ENCODE measurements around the gene PCBP3.

Gene PCBP3

GRCh38 chr21:45788198-45788597, 144.7 kb downstream of the PCBP3 start:
- H3K36me3 ChIP-seq, result no peaks in the 10 kb centered on the region
- no peak overlapping the region for H3K27ac ChIP-seq
- no peaks in the 10 kb centered on the region for H3K27me3 ChIP-seq (ENCODE audit: insufficient read depth, low read depth, severe bottlenecking)
- H3K4me3 ChIP-seq (ENCODE audit: low read depth, low read length), result no peak overlapping the region
- no peaks in the 10 kb centered on the region for H3K9me3 ChIP-seq (ENCODE audit: severe bottlenecking)
- DNase-seq, result no peak
- no peak for TF ChIP-seq CTCF (IDR thresholded peaks at IDR 0.05; ENCODE audit: low read depth, low read length)

GRCh38 chr21:45788637-45789506, 145.3 kb downstream of the PCBP3 start:
- Histone ChIP-seq H3K27ac (no peak overlapping the region), H3K27me3 (ENCODE audit: insufficient read depth, low read depth, severe bottlenecking) (no peaks in the 10 kb centered on the region), H3K36me3 (no peaks in the 10 kb centered on the region), H3K4me3 (ENCODE audit: low read depth, low read length) (no peak overlapping the region), H3K9me3 (ENCODE audit: severe bottlenecking) (no peaks in the 10 kb centered on the region)
- no peak for DNase-seq
- no peak for TF ChIP-seq CTCF (IDR thresholded peaks at IDR 0.05; ENCODE audit: low read depth, low read length)

GRCh38 chr21:45790427-45790826, 146.9 kb downstream of the PCBP3 start:
- Histone ChIP-seq H3K9me3 (ENCODE audit: severe bottlenecking) (no peaks in the 10 kb centered on the region), H3K27ac (no peak overlapping the region), H3K36me3 (no peaks in the 10 kb centered on the region), H3K27me3 (ENCODE audit: insufficient read depth, low read depth, severe bottlenecking) (no peaks in the 10 kb centered on the region), H3K4me3 (ENCODE audit: low read depth, low read length) (no peak overlapping the region)
- no peak for TF ChIP-seq CTCF (IDR thresholded peaks at IDR 0.05; ENCODE audit: low read depth, low read length)
- DNase-seq, result no peak

GRCh38 chr21:45791562-45792418, 148.3 kb downstream of the PCBP3 start:
- no peaks in the 10 kb centered on the region for H3K9me3 ChIP-seq (ENCODE audit: severe bottlenecking)
- TF ChIP-seq CTCF (IDR thresholded peaks at IDR 0.05; ENCODE audit: low read depth, low read length), result no peak
- H3K27me3 ChIP-seq (ENCODE audit: insufficient read depth, low read depth, severe bottlenecking), result no peaks in the 10 kb centered on the region
- no peak for DNase-seq
- no peak overlapping the region for H3K27ac ChIP-seq
- H3K4me3 ChIP-seq (ENCODE audit: low read depth, low read length), result no peak overlapping the region
- H3K36me3 ChIP-seq, result no peaks in the 10 kb centered on the region

GRCh38 chr21:45792682-45793383, 149.3 kb downstream of the PCBP3 start:
- no peaks in the 10 kb centered on the region for H3K27me3 ChIP-seq (ENCODE audit: insufficient read depth, low read depth, severe bottlenecking)
- no peak for DNase-seq
- no peak for TF ChIP-seq CTCF (IDR thresholded peaks at IDR 0.05; ENCODE audit: low read depth, low read length)
- no peak overlapping the region for H3K27ac ChIP-seq
- H3K4me3 ChIP-seq (ENCODE audit: low read depth, low read length), result no peak overlapping the region
- H3K9me3 ChIP-seq (ENCODE audit: severe bottlenecking), result no peaks in the 10 kb centered on the region
- H3K36me3 ChIP-seq, result no peaks in the 10 kb centered on the region

Measured in WERI-Rb-1 (cell line).